Suppressor macrophage treated with lipopolysaccharide for 4 hours (primary cell): Measurements from ENCODE around the gene CCDC57.
"Not testable (repeated sequence)": the region's sequence is repeated elsewhere in the genome, so short reads cannot be mapped to it uniquely, and the experiment has no call there.

Experiments used
- DNase-seq: peaks from one replicate; pipeline ENCODE4 v3.0.0-alpha.2; 2020

CCDC57 gene

DNA sequence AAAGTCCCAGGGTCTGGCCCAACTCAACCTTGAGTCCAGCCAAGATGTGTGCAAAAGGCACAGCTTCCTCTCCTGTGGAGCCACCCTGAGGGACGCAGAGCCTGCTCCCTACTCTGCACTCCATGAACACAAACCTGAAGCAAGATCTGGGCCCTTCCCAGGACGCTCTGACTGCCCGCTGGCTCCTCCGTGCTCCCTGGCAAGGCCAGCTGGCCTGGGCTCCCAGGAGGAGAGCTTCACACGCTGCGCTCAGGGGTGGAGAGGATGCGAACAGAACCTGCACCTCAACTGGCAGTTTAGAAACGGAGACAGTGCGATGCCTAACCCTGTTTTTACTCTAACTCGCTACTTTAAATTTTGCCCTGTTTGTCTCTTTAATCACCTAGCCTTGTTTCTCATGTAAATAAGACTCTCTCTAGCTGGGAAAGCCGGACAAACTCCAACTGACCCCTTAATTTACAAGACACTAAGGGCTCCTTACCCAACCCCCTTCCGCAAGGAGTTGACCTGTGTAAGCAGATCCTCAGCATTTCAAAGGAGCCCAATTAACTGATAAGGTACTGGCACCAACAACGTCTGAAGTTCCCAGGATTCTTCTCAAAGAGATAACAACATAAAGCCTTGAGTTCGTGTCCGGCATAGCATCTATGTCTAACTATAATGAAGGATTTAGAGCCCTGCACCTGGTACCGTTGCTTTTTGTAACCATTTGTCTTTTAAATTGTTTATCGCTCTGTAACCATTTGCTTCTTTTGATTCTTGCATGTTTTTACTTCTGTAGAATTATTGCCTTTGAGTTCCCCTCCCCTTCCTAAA lies 38.4 kb downstream of the CCDC57 start:
- DNase-seq = not testable (repeated sequence)

DNA sequence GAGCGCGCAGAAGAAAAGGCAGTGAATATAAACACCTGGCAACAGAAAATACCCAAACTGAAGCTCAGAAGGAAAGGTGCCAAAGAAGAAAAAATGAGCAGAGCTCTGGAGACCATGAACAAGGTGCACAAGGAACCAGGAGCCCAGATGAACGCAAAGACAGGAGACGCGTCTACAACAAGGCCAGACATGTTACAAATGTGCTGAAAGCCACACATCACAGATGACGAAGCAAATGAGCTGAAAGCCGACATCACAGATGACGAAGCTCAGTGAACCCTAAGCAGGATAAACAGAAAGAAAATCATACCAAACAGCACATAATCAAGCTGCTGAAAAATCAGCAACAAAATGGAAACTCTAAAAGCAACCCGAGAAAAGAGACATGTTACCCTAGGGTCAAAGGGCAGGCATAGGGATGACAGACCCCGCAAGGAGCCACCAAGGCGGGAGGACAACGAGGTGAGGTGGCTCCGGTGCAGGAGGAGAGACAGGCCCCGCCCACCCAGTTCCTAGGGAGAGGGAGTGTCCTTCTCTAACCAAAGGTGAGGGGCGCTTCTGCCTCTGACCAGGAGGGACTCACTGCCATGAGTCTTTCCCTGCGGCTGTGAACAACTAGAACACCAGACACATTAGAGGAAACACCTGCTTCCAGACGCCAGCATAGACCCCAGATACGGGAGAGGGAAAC lies 39.1 kb downstream of the CCDC57 start:
- DNase-seq = no peak

DNA sequence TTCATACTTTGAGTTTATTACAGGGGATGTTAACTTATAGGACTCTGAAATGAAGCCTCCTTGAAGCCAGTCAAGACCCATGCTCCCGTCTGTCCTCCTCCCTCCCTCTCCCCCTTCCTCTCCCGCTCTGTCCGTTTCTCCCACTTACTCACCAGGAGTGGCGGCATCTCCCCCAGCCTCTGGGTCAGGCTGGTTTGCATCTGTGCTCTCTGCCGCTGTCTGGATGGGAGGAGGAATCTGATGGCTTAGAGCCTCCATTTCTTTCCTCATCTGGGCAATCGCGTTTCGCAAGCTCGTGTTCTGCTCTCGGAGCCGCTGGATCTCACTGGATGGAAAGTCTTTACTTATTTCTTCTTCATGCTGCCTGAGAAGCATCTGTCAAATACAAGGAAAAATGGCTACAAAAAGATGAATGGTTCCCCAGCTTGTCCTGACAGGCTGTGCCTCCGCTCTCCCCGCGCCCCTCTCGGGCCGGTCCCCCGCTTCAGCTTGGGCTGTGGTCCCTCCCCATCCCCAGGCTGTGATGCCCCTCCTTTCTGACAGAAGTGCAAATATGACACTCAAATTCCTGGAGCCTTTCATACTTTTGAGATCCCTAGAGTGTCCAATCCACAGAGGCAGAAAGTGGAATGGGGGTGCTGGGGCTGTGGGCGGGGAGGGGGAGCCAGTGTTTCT lies 40.0 kb downstream of the CCDC57 start:
- DNase-seq = no peak

DNA sequence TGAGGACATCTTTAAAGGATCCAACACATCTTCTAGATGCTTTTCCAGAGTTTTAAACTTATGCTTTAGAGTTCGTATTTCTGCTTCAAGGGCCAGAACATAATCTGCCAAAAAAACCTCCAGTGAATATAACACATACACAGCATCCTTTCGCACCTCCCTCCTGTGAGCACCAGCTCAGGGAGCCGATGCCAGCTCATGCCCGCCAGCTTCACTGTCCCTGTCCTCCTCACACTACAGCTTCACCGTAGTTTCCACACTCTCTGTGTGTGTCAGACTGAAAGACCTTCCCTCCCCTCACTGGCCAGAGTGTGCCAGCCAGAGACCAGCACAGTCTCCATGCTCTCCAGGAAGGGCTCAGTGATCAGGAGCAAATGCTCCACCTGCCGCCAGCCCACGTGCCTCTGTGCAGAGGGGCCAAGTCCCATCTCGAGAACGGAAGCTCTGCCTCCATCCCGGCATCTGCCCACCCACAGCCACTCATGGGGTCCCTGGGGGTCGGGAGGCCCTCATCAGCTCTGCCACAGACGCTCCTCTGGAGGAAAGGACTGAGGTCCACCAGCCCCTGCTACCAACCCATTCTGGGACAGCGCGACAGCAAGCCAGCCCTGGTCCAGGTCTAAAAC lies 40.8 kb downstream of the CCDC57 start:
- DNase-seq = no peak

DNA sequence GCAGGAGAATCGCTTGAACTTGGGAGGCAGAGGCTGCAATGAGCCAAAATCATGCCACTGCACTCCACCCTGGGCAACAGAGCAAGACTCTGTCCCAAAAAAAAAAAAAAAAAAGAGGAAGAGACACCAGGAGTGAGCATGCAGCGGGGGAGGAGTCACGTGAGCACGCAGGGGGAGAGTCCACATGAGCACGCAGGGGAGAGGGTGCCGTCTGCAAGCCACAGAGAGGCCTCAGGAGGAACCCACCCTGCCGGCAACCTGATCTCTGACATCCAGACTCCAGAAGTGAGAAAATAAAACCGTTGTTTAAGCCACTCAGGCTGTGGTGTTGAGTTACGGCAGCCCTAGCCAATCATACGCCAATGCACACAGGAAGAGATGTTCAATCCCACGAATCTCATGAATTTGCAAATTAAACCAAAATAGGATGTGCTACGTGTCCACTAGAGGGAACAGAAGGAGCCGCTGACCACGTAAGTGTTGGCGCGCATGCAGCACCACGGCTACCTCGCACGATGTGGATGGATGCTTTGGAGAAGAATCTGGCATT lies 42.2 kb downstream of the CCDC57 start:
- peak; percentile 75 for DNase-seq

DNA sequence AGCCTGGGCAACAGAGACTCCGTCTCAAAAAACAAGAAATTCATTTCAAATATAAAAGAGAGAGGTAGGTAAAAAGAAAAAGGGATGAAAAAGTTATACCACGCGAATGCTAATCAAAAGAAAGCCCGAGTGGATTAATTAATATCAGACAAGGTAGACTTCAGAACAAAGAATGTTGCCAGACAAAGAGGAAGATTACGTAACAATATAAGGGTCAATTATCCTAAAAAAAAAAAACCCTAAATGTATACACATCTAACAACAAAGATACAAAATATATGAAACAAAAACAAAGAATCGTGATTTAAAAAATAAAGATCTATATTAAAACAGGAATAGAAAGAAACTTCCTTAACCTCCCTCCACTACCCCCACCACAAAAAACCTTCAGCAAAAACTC lies 44.1 kb downstream of the CCDC57 start:
- DNase-seq = no peak

DNA sequence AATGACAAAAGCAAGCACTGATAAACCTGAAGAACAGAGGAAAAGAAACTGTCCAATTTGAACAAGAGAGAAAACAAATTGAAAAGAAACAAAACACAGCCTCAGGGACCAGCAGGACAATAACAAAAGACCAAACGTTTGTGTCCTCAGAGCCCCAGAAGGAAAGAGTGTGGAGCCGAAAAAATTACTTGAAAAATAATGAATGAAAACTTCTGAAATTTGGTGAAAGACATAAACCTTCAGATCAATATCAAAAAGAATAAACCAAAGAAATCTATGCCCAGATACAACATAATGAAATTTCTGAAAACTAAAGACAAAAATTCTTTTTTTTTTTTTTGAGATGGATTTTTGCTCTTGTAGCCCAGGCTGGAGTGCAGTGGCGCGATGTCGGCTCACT lies 45.6 kb downstream of the CCDC57 start:
- DNase-seq = no peak

DNA sequence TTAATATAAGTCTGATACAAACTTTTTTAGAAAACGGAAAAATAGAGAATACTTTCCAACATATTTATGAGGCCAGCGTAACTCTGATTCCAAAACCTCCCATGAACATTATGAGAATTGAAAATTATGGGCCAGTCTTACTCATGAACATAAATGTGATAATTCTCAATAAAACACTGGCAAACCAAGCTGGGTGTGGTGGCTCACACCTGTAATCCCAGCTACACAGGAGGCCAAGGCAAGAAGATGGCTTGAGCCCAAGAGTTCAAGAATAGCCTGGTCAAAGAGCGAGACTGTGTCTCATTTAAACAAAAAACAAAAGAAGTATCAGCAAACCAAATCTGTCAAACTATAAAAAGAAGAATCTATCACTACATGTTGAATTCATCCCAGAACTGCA lies 47.8 kb downstream of the CCDC57 start:
- no peak for DNase-seq

DNA sequence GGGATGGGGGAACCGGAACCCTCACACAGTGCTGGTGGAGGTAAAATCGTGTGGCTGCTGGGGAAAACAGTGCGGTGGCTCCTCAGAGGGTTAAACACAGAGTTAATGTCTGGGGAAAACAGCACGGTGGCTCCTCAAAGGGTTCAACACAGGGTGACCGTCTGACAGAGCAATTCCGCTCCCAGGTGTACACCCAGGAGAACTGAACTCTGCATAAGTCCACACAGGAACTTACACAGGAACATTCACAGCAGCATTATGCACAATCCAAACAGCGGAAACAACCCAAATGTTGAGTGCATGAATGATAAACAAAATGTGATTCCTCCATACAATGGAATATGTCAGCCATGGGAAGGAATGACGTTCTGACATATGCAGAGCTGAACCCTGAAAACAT lies 51.4 kb downstream of the CCDC57 start:
- DNase-seq = no peak

DNA sequence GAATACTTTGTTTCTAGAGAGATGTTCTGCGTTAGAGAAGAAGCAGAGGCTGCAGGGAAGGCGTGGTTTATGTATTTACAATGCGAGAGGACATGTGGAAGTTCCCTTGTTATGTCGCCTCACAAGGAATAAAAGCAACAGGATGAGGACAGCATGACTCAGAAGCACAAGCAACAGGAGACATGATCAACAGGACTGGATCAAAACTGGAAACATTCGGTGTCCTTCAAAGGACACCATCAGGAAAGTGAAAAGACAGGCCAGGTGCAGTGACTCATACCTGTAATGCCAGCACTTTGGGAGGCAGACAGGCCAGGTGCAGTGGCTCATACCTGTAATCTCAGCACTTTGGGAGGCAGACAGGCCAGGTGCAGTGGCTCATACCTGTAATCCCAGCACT lies 52.6 kb downstream of the CCDC57 start:
- peak; percentile 41 for DNase-seq

DNA sequence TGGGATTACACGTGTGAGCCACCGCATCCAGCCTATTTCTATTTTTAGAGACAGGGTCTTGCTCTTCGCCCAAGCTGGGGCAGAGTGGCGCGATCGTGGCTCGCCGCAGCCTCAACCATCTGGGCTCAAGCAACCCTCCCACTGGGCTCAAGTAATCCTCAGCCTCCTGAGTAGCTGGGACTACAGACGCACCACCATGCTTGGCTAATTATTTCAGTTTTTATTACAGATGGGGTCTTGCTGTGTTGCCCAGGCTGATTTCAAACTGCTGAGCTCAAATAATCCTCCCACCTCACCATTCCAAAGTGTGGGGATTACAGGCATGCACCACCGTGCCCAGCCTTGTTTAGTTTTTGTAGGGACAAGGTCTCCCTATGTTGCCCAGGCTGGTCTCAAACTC lies 53.8 kb downstream of the CCDC57 start:
- DNase-seq = no peak

DNA sequence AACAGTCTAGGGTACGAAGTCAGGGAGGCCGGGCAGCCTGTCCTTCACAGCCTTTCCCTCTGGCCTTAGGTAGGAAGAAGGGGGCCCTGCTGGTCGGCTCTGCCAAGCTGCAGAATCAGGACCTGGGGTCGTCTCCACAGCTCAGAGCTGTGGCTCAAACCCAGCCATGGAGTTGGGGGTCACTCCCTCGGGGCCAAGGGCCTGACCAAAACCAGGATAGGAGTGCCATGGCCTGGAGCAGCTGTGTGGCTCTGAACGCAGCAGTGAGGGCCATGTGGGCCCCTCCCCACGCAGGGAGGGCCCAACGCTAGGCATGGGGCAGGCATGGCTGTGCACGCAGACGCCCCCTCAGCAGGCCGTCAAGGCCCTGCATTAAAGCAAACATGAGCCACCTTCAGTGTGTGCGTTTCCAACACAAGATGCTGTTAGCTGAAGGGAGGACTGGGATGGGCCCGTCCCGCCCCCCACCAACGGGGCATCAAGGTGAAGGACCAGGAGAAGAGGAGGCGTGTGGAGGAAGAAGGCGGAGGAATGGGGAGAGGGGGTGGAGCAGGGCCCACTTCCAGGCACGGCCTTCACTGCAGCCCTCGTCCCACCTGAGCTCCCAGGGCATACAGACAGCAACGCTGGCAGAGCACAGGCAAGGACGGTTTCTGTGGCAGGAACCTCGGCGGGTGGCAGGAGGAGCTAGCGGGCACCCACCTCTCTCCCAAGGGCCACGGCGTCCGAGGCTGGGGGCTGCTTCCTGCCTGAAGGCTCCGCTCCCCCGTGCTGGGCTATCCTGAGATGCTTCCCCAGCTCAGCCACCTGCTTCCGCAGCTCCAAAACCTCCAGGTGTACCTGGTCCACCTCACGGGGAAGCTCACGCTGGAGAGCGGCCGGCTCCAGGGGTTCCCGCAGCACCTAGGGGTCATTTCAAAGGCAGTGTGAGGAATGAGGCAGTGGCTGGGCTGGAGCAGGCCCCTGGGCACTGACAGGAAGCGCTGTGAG lies 55.3 kb downstream of the CCDC57 start:
- no peak for DNase-seq

DNA sequence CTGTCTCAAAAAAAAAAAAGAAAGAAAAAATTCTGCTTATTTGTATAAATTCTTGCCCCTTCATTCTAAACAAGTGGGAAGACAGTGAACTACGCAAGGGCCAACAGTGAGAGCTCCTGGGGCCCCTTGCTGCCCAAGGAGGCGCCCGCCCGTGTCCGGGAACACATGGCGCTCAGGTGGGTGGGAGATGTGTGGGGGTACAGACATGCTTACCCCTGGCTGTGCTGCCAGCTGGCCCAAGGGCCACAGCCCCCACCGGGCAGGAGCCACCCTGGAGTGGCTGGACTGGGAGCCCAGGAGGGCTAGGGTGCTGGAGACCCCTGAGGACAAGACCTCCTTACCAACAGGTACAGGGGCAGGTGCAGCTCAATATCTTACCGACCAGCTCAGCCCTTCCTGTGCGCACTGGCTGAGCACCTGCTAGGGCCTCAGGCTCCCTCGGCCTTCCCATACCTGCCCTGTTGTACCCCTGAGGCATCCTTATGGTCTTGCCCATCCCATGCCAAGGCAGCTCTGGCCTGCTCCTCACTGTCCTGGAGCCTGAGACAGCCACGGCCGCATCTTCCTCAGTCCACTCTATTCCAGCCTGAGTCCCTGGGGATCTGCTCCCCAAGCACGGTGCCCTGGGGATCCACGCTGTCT lies 56.2 kb downstream of the CCDC57 start:
- no peak for DNase-seq

DNA sequence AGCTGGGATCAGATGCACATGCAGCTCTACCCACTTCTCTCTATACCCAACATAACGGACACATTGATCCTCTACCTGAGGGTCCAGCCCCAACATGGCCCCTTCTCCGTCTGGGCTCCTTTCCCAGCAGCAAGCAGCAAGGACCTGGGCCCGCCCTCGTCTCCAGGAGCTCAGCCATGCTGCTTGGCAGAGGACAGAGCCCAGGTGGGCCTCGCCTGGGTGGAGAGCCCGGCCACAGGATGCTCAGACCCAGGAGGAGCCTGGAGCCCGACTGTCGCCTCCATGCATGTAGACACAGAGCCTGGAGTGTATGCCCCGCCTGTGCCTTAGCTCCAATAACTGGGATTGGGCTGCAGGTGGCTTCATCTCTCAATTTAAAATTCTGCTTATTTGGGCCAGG lies 57.0 kb downstream of the CCDC57 start:
- DNase-seq = no peak

DNA sequence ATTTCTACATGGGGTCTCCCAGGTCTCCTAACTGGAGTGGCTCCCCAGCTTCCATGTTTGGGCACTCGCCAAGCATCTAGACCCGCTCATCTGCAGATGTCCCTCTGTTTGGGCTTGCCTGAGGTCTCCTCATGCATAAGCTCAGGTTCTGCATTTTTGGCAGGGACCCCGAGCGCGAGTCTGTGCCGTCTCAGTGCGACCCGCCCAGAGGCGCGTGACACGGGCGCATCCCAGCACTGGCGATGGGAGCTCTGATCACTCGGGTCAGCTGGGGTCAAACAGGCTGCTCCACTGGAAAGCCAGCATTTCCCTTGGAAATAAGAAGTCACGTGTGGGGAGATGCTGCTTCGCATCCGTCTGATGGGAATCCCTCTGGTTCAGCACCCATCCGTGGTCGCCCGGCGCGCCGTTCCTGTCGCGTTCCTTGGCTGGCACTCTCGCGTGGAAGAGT lies 57.7 kb downstream of the CCDC57 start:
- no peak for DNase-seq

DNA sequence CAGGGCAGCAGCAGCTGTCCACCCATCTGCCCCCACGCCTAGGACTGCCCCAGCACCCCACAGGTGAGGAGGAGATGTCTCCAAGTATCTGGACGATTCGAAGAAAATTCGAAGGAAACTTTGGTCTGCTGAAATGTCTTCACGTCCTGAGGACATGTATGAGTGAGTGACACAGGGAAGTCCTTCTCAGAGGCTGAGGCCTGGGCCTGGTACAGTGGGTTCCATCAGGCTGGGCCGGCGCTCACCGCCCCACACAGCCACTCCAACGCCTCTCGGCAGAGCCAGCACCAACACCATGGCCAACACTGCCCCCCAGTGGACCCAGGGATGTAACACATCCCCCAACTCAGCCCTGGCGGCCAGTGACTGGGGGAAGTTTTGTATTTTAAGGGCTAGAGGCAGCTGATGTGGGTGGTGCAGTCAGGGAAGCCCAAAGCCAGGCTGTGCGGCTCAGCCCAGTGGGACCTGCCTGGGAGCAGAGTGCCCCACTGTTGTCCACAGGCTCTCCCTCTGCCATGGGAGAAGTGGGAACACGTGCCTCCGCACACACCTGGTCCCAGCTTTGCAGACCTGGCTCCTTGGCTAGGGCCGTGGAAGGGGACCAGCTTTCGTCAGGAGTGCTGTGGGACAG lies 58.8 kb downstream of the CCDC57 start:
- DNase-seq = peak; percentile 86

DNA sequence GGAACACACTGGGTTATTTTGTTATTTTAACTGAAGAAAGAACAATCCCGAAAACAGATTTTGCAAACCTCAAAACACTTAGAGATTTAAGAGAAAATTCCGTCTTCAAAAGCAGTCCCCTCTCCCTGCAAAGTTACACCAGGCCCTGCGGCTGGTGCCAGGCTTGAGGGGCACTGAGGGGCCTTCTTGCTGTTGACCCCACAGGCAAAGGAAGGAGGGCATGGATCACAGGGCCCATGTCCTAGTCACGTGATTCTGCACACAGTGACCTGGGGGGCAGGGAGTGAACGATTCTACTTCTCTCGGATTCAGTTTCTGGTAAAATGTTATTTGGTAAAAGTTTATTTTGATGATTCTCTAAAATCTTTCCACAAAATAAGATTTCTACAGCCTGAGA lies 59.3 kb downstream of the CCDC57 start:
- no peak for DNase-seq

DNA sequence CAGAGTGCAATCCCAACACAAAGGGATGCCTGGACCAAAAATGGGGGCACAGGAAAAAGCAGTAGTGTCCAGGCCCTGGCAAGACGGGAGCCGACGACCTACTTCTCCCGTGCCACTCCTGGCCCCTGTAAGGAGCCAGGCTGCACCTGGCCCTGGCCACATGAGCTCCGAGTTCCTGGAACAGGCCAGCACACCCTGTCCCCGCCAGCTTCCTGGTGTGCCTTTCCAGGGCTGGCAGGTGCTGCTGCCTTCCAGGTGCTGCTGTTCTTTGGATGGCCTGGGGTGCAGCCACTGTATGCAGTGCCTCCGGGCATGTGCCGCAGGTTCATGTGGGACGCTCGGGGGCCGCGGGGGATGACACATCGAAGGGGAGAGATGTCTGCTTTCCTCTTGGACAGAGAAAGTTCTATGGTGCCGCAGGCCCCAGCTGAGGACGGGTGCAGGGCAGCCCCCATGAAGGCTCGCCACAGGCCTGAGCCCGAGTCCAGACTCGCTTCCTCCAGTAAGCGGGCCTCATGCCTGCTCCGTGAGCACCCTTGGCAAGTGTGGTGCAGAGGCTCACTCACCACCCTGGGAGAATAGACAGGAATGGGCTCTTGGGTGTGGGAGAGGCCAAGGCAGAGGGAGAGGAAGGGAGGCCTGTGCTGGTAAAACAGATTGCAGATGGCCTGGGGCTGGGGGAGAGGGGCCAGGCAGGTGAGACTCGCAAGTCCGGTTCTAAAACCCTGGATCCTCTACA lies 59.9 kb downstream of the CCDC57 start:
- DNase-seq = no peak

DNA sequence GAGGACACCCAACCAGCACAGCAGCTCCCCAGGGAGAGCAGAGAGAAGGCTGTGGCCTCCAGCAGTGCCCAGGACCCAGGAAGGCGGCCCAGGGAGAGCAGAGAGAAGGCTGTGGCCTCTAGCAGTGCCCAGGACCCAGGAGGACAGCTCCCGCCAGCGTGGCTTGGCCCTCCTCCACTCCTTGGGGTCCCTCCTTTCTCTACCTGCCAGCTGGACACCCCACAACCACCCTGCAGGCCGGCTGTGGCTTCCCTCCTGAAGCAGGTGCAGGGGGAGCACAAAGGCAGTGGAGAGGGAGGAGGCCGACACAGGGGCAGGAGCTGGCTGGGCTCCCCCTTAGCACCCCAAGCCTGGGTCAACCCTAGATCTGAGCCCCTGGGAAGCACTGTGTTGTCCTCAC lies 60.5 kb downstream of the CCDC57 start:
- DNase-seq = no peak
